H7 (cell line): ENCODE data around the gene KIF5B. TPM values are rescaled to one million over a fixed set of nuclear protein-coding genes. Genes with fewer than 3 reads are reported as not detected.
"Not testable (repeated sequence)": the region's sequence is repeated elsewhere in the genome, so short reads cannot be mapped to it uniquely, and the experiment has no call there.

Experiments
- DNase-seq: peaks from one replicate; pipeline ENCODE4 v3.0.0; 2012
- H3K27me3 ChIP-seq: 2 replicates; pipeline ENCODE4 v1.6.0; 2011; ENCODE audit warnings: mild to moderate bottlenecking, low read length; ENCODE audit not compliant: control insufficient read depth, insufficient read depth
- H3K36me3 ChIP-seq: replicated peaks from 2 replicates; pipeline ENCODE4 v1.5.1; 2011; ENCODE audit warnings: low read length; ENCODE audit not compliant: control insufficient read depth, insufficient read depth
- H3K4me3 ChIP-seq: 2 replicates; pipeline ENCODE4 v1.5.1; 2011; ENCODE audit warnings: low read depth, mild to moderate bottlenecking, control low read depth, low read length, moderate library complexity; ENCODE audit not compliant: insufficient read depth
- total RNA-seq: library from RNA; depleted of rRNA; stranded (reverse); fragments of >200 nt; shearing (Covaris generic); gene quantifications from 2 replicates; pipeline ENCODE4 v1.2.3, GENCODE V29; 2014; rRNA removed

KIF5B gene
- total RNA-seq, 1 experiment from 2014 or later, result 61.1 TPM

DNA sequence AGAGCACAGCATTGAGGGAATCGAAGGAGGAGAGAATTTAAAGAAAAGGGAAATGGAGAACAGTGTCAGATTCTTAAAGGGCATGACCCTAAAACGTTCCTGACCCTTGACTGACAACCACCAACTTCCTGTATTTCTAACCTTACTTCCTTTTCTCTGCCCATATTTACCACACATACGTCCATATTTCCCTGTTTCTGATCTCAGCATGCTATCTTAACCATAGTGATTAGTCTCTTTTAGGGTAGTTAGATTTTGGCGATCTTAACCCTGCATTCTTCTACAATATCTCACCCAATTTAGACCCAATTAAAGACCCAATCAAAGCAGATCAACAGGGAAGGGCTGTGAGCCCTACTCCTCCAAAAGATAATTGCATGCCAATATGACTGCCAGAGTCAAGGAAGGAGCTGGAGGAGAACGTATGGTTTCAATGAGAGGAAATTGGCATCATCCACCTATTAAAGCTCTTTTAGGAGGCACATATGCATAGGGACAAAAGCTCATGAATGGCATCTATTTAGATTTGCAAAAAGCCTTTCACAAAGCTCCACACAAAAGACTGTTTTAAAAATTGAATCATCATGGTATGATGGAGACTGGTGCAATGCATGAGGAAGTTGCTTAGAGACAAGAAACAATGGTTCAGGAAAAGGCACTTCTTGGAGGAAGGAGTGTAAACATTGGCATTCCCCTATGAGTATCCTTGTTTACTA is 78.6 kb downstream of the KIF5B start:
- no peaks in the 10 kb centered on the region for H3K36me3 ChIP-seq
- DNase-seq, result no peak
- no peaks in the 10 kb centered on the region for H3K27me3 ChIP-seq
- H3K4me3 ChIP-seq, result no peak overlapping the region

DNA sequence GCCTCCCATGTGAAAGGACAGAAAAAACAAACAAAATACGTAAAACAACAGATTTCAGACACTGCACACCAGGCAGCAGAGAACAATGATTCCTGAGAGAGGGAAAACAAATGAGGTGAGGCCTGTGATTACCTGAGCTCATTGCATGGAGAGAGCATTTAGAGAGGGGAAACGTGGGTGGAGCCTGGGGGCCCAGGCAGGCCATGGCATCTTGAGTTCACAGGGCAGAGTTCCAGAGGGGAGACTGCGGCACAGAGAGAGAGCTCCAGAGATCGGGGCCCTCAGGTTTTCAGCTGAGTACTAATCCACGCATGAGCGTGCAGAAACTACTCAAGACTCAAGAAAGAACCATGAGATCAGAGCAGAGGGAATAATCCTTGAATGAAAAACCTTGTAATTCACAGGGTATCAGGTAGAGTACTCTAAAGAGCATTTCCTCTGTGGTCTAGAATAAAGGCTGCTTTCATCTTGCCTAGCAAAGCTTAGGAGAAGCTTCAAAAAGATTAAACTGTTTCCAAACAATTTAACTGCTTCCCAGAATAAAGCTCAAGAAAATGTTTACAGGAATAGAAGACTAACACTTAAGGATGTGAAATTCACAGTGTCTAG is 81.0 kb downstream of the KIF5B start:
- Histone ChIP-seq H3K4me3 (no peak overlapping the region), H3K27me3 (no peaks in the 10 kb centered on the region), H3K36me3 (no peaks in the 10 kb centered on the region)
- DNase-seq, result peak; percentile 52

DNA sequence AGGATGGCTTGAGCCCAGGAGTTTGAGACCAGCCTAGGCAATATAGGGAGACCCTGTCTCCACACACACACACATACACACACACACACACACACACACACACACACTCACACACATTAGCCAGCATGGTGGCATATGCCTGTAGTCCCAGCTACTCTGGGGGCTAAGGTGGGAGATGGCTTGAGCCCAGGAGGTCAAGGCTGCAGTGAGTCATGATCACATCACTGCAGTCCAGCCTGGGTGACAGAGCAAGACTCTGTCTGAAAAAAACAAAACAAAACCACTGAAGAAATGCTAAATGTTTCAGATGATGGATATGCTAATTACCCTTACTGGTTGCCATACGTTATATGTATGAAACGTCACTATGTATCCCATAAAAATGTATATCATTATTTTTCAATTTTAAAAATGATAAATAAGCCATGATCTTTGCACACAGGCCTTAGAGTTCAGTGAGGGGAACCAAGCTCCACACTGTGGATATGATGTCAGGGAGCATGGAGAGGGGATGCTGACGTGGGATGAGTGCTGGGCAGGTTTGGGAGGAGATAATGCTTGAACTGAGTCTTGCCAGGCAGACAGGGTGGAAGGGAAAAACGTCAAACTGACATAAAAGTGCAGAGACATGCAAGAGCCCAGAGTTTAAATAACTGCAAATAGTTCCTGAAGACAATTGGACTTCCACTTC is 81.6 kb downstream of the KIF5B start:
- Histone ChIP-seq H3K36me3 (no peaks in the 10 kb centered on the region), H3K4me3 (no peak overlapping the region), H3K27me3 (no peaks in the 10 kb centered on the region)
- DNase-seq, result no peak

DNA sequence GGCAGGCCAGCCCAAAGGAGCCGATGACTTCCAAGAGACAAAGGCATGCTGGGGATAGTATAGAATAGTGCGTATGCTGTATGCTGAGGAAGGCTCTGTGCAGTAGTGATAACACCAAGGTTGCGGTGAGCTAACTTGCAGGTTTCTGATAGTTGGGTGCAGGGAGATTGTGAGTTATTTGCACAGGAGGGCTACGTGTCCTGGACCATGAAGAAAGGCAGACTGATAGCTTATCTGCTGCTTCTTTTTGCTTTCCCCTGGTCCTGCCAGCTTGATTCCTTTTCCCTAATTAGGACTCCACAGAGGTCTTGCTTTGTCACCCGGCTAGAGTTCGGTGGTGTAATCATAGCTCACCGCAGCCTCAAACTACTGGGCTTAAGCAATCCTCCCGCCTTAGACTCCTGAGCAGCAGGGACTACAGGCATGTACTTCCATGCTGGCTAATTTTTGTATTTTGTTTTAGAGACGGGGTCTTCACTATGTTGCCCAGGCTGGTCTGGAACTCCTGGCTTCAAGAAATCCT is 83.6 kb downstream of the KIF5B start:
- no peaks in the 10 kb centered on the region for H3K27me3 ChIP-seq
- H3K4me3 ChIP-seq, result no peak overlapping the region
- no peaks in the 10 kb centered on the region for H3K36me3 ChIP-seq
- DNase-seq, result no peak

DNA sequence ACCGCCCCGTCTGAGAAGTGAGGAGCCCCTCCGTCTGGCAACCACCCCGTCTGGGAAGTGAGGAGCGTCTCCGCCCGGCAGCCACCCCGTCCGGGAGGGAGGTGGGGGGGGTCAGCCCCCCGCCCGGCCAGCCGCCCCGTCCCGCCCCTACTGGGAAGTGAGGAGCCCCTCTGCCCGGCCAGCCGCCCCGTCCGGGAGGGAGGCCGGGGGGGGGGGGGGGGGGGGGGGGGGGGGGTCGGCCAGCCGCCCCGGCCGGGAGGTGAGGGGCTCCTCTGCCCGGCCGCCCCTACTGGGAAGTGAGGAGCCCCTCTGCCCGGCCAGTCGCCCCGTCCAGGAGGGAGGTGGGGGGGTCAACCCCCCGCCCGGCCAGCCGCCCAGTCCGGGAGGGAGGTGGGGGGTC is 86.4 kb downstream of the KIF5B start:
- not testable (repeated sequence) for H3K27me3 ChIP-seq, DNase-seq, H3K4me3 ChIP-seq, H3K36me3 ChIP-seq

DNA sequence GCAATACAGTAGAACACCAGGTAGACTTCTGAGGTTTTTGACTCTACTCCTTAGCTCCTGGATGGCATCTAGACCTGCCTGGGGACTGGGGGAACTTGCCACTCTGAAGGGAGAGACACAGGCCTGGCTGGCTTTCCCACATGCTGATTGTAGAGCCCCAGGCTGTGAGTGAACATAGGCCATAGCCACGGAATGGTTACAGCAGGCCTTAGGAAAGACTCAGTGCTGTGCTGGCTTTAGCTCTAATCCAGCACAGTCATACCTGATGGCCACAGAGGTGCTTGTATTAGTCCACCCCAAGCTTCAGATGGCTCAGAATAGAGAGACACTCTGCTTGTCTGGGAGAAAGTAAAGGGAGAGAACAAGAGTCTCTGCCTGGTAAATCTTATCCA is 92.6 kb downstream of the KIF5B start:
- no peaks in the 10 kb centered on the region for H3K27me3 ChIP-seq
- no peak for DNase-seq
- no peak overlapping the region for H3K4me3 ChIP-seq
- no peaks in the 10 kb centered on the region for H3K36me3 ChIP-seq

DNA sequence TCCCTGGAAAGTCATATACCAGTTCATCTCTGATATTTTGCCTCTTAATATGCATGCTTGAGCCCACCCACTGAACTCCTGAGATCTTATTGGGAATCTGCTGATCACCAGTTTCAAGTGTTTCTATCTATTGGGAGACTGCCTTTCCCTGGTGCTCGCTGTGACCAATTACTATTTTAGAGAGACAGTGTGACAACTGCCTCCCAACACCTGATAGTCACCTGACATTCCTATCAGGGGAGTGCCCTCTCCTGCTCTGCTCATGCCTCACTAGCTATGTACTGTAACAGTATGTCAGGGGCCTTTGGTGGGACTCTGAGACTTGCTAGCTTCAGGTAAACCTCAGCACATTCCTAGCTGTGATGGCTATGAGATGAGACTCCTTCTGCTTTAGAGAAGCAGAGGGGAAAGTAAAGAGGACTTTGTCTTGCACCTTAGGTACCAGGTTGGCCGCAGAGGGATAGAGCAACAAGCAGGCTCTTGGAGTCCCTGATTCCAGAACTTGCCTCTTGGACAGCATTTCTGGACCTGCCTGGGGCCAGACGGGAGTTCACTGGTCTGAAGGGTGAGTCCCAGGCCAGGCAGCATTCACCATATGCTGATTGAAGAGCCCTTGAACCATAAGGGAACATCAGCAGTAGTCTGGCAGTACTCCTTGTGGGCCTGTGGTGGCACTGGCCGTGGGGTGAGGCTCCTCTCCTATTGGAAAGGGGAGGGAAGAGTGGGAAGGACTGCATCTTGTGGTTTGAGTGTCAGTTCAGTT is 93.2 kb downstream of the KIF5B start:
- H3K4me3 ChIP-seq, result no peak overlapping the region
- no peak for DNase-seq
- no peaks in the 10 kb centered on the region for H3K36me3 ChIP-seq
- H3K27me3 ChIP-seq, result no peaks in the 10 kb centered on the region

DNA sequence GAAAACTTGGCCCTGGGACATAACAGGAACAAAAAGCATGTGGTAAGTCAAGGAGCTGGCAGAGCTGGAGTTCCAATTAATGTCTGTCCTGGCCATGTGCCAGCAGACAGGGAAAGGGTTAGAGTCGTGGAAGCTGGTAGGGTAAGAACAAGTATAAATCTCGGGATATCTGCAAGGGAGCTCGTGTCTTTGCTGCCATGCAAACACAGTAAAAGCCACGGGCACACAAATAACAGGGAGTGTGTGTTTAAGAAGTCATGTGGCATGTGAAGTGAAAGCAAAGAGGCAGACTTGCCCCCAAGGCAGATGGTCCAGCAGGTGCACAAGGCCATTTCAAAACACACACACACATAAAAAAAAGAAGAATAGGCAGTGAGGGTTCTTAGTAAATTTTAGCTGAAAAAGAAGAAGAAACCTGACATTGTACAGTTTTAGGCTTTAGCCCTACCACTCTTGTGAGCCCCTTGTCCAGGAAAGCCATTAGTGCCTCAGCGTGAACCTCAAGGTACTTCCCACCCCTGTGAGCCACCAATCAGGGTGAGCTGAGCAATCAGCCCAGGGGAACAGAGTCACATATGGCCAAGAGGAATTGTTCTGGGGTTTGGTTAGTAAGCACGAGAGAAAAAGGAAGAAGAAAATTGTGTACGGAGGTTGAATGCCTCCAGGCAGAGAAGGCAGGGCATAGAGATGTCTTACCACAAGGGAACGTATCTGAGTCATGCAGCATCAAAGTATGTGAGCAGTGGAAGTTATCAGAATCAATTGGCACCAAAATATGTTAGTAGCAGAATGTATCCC is 94.7 kb downstream of the KIF5B start:
- no peaks in the 10 kb centered on the region for H3K36me3 ChIP-seq
- no peak for DNase-seq
- no peak overlapping the region for H3K4me3 ChIP-seq
- H3K27me3 ChIP-seq, result no peaks in the 10 kb centered on the region

DNA sequence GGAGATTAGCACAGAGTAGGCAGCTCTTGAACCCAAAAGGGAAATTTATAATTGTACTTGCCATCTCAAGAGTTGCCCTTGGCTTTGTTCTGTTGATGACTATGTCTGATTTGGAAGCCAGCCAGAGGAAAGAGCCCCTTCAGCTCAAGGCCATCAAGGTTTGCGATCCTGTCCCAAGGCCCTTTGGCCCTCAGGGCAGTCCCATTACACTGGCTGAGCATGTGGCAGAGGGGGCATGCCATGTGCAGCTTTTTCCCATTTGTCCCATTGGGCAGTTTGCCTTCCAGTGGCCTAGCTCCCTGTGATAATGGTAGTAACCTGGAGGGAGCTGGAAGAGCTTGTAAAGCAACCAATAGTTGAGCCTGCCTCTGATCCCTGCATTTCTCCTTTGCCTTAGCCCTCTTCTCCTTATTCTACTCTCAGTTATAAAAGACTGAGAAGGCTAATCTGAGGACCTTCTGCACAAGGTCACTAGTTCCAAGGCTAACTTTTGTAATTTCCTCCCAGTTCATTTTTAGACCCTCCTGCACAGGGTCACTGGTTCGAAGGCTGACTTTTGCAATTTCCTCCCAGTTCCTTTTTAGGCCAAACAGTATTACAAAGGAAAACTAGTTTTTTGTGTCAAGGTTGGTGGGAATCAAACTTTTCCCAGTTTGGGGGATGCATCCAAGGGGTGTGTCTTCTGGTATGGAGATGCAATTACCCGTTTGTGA is 96.6 kb downstream of the KIF5B start:
- Histone ChIP-seq H3K4me3 (no peak overlapping the region), H3K36me3 (no peaks in the 10 kb centered on the region), H3K27me3 (no peaks in the 10 kb centered on the region)
- DNase-seq, result no peak

Other genes with a start within 250 kb of the KIF5B start
- gene ARHGAP12, start 127.6 kb downstream of the KIF5B start, total RNA-seq, result 28.5 and 39.1 TPM in 2 replicates